ENCODE results near the gene LCA5. TPM values are rescaled to one million over a fixed set of nuclear protein-coding genes. Genes with fewer than 3 reads are reported as not detected.
"Not testable (repeated sequence)": the region's sequence is repeated elsewhere in the genome, so short reads cannot be mapped to it uniquely, and the experiment has no call there.

Gene LCA5
- total RNA-seq, result 1 to 10 TPM; 2.2 to 3.0 TPM
- long read RNA-seq, result 0 reads

- intact Hi-C loops (cut with DNase I), result loop anchor here in 1 of 2 donors (10.0 kb wide), 2 partner anchors 292 to 462 kb away; partner anchors contain the start of gene PHIP
These were observed at the start of gene LCA5 for GRCh38 chr6:79536954-79537747. LCA5 (minus strand) TSS chr6:79537430; CDS start chr6:79518894, 18,536 bp downstream.

GRCh38 chr6:79586548-79586947 lies 49.3 kb upstream of the LCA5 start:
- intact Hi-C loops (cut with DNase I), result no loop called here
- DNase-seq (no peak), ATAC-seq (no peak)

More at GRCh38 chr6:79536954-79537747, at the start of gene LCA5:
- ATAC-seq (peak; percentile 99), DNase-seq (peak; percentile 94)

- no peak for ATAC-seq
- no peak for DNase-seq
- intact Hi-C loops (cut with DNase I), result no loop called here
These were observed 47.1 kb upstream of the LCA5 start for GRCh38 chr6:79584332-79584731.

- intact Hi-C loops (cut with DNase I), result loop anchor here (10.0 kb wide), 2 partner anchors 97 to 137 kb away; no protein-coding TSS in a partner anchor
- ATAC-seq, DNase-seq: not testable (repeated sequence)
These were observed 40.7 kb upstream of the LCA5 start for GRCh38 chr6:79577926-79578325.

DNA sequence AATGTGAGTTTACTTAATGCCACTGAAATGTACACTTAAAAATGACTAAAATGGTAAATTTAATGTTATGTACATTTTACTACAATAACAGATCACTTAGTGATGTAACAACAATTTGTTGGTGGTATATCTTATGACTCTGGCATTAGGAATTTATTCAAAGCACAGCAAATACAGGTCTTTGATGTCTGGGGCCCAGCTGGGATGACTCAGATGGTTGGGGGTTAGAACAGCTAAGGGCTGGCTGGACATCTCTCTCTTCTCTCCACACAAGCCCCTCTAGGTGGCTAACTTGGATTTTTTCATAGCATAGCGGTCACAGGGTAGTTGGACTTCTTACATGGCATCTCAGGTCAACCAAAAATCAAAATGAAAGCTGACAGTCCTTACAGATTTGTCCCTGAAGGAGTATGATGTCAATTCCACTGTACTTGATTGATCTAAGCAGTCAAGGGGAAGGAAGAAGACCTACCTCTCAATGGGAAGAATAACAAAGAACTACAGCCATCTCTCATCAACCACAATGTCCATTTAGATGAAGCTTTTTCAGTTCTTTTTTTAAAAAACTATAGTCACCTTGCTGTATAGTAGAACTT lies 37.5 kb upstream of the LCA5 start:
- DNase-seq (no peak), ATAC-seq (no peak)
- intact Hi-C loops (cut with DNase I), result loop anchor here (10.0 kb wide), 2 partner anchors 100 to 140 kb away; no protein-coding TSS in a partner anchor

DNA sequence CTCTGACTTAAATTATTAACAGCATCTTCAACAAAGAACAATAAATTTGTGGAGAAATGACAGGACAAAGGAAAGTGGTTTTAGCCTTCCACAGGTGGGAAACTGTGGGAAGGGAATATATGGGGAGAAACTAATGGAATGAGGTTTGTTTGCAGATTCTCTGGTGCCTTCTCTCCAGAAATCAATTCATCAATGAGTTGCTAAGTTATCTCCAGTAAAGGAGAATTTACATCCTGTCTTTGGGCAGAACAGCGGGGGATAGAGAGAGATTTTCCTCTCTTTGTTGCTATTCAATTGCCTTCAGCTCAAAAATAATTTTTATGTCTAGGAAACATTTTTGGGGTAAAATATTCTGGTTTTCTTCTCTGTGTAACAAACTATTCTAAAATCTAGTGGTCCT lies 36.9 kb upstream of the LCA5 start:
- DNase-seq, result no peak
- no peak for ATAC-seq
- intact Hi-C loops (cut with DNase I), result loop anchor here (10.0 kb wide), 2 partner anchors 101 to 141 kb away; no protein-coding TSS in a partner anchor

GRCh38 chr6:79571030-79571367 lies 33.8 kb upstream of the LCA5 start:
- intact Hi-C loops (cut with DNase I), result loop anchor here (2.0 to 10.0 kb wide), 3 partner anchors 104 to 244 kb away; no protein-coding TSS in a partner anchor
- peak; percentile 50 to 52 for ATAC-seq
- no peak for DNase-seq

DNA sequence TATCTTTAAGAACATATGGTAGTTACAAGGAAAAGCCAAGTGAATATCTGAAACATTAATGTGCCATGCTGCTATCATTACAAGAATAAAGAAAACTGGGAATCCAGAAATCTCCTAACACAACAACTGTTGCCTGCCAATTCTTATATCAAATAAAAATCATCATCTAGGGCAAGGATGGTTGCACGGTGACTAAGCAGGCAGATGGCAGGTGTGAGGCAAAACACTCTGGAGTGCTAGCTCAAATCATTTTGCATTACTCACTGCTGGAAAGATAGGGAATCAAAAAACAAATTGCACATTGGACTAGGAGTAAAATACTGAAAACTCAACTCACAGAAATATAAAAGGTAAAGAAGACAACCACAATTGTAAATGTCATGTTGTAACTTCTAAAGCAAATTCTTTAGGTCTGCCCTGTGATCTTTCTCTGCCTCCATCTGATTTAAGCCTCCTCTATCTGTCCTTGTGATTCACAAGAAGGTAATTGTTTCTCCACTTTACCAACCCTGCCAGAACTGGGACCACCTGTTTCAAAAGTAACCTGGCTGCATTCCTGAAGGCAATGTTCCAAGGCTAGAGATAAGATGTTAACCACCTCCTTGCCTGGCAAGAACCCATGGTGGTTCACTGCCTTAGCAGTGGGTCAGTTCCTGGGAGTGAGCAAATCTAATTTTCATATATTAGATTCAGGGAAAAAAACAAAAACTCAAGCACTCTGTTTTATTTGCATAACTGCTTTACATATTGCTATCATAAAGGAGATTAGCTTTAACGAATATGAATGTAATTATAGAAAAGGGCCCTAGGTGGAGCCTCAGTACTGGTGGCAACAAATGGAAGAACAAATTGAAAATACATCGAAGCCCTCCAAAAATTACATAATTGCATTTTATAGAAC lies 33.1 kb upstream of the LCA5 start:
- ATAC-seq (peak; percentile 72 to 96), DNase-seq (no peak)
- intact Hi-C loops (cut with DNase I), result loop anchor here (2.0 to 10.0 kb wide), 3 partner anchors 104 to 244 kb away; no protein-coding TSS in a partner anchor

DNA sequence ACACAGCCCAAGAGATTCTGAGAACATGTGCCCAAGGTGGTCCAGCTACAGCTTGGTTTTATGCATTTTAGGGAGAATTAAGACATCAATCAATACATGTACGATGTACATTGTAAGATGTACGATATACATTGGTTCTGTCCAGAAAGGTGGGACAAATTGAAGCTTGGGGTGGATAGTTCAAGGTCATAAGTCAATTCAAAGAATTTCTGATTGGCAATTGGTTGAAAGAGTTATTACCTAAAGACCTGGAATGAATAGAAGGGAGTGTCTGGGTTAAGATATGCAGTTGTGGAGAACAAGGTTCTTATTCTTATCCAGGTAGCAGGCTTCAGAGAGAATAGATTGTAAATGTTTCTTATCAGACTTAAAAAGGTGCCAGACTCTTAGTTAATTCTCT lies 31.8 kb upstream of the LCA5 start:
- intact Hi-C loops (cut with DNase I), result no loop called here
- DNase-seq, result no peak
- no peak for ATAC-seq

- DNase-seq (no peak), ATAC-seq (no peak)
- intact Hi-C loops (cut with DNase I), result no loop called here
These were observed 27.4 kb upstream of the LCA5 start for GRCh38 chr6:79564636-79565035.

DNA sequence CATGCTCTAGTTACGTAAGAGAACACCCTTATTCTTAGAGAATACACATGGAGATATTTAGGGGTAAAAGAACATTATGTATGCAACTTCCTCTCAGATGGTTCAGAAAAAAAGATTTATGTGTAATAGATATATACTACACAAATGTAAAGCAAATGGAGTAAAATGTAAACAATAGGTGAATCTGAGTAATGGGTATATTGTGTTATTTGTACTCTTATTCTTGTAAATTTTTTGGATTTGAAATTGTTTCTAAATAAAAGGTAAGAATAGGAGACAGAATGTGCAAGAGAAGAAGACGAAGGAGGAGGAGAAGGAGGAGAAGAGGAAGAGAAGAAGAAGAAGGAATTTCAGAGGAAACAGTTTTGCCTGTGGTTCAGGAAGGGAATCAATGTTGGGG lies 22.5 kb upstream of the LCA5 start:
- intact Hi-C loops (cut with DNase I), result no loop called here
- DNase-seq (no peak), ATAC-seq (no peak)

DNA sequence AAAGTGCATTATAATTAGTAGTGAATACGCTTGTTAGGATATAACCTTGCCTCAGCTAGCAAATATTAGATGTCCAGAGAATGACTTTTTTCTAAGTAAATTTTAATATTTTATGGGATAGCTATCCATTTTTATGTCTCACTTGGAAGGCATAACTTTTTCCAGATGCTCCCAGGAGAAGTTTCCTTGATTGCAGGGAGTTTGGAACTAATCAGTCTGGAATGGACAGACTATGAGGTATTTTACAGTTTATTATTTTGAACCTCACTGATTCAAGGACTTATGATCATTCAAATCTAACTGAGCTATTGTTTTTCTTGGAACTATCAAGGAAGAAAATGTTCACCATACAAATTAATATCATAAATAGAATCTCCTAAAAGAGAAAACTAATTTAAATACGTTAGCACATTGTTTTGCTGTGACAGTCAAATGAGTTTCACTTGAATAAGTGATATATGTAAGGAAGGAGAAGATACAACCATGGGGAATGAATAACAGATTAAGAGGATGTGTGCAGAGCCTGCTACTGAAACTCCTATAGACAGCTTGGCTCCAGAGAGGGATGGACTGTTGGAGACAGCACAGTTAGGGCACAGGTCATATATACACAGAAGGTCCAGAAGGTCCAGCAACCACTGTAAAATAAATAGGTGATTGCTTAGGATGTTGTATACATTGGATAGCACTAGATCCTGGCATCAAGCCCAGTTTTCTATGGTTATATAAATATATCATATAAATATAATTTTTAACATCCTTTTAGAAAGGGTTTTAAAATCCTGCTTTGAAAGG lies 20.6 kb upstream of the LCA5 start:
- ATAC-seq, result no peak
- DNase-seq, result no peak
- intact Hi-C loops (cut with DNase I), result no loop called here

GRCh38 chr6:79554305-79554704 lies 17.1 kb upstream of the LCA5 start:
- DNase-seq (no peak), ATAC-seq (no peak)
- intact Hi-C loops (cut with DNase I), result no loop called here

DNA sequence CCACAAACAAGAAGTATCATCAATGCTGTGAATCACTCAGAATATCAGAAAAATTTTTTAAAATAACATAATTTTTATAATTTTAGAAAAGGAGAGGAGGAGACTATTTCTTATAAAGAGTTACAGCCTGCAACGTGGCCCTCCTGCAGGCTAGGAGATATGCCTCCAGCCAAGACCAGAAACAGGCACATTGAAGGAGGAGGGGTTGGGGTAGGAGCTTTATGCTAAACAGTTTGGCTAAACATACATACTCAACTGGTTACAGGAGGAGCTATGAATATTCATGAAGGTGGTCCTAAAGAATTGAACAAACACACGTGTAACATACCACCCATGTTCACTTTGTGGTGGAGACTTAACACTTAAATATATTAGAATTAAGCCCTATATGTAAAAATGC lies 14.2 kb upstream of the LCA5 start:
- DNase-seq, result no peak
- ATAC-seq, result no peak
- intact Hi-C loops (cut with DNase I), result no loop called here

GRCh38 chr6:79548304-79548703 lies 11.1 kb upstream of the LCA5 start:
- DNase-seq (no peak), ATAC-seq (no peak)
- intact Hi-C loops (cut with DNase I), result no loop called here

DNA sequence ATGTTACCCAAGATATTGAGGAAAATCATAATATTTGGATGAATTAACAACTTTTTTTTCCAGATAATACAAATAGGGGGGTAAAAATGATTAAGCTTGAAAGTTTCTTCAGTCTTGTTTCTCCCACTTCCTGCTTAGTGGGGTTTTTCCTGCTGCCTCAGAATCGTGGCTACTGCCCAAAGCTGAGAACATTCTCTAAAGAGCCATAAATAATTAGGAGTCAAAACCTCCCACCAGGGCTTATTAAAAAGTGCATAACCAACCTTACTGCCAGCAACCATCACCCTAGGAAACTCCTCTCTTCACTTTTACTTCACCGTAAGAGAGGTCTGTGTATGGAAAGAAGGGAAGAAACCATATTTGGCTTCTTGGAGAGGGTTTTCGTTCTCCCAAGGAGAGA lies 9.0 kb upstream of the LCA5 start:
- intact Hi-C loops (cut with DNase I), result no loop called here
- ATAC-seq, result no peak
- DNase-seq, result no peak

DNA sequence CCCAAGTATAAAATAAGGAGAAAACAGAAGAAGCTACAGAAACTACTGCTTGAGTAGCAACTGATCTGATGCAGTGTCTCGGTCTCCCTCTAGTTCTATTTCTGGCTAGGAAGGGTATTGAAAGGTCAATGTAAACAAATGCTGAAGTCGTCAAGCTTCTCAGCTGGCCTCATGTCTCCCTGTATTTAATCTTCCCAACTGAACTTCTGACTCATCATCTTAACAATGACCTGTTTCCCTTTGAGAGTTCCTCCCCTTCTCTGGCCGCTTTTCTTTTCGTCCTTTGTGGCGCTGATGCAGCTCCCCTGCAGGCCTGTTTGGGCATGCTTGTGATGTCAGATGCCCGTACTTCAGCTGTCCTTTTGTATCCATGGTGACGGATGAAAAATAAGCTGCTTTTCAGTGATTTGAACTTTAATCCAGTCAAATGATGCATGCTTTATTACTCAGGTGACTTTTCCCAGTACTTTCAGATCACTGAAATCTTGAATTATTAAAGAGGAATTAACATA lies 7.8 kb upstream of the LCA5 start:
- ATAC-seq, result peak; percentile 89 to 96
- intact Hi-C loops (cut with DNase I), result no loop called here
- peak; percentile 79 for DNase-seq

GRCh38 chr6:79544299-79544927 lies 7.2 kb upstream of the LCA5 start:
- DNase-seq, result no peak
- intact Hi-C loops (cut with DNase I), result no loop called here
- no peak for ATAC-seq
